Activated CD4-positive, alpha-beta T cell treated with anti-CD3 and anti-CD28 coated beads for 36 hours (primary cell): ENCODE results near the gene SOX30. TPM values are rescaled to one million over a fixed set of nuclear protein-coding genes. Genes with fewer than 3 reads are reported as not detected.
A peak's percentile ranks its signal among the peaks of the same experiment; 100 is the strongest.

Source experiments
- ATAC-seq: fragments of 200-7000 bp; cut with Tn5 transposase; one replicate; pipeline ENCODE4 v1.10.0; 2021; ENCODE audit warnings: mild to moderate bottlenecking, moderate library complexity
- CTCF ChIA-PET: fragments of 350-600 bp; sonication (Branson Sonifier 250); formaldehyde crosslinking; loops from one replicate; lab custom pipeline; 2021; ENCODE audit warnings: antibody characterized with exemption; lab: Charles Lee
- POLR2A ChIA-PET: fragments of 350-600 bp; sonication (Branson Sonifier 250); formaldehyde crosslinking; loops from one replicate; lab custom pipeline; 2021; ENCODE audit warnings: antibody characterized with exemption, inconsistent platforms; lab: Charles Lee
- DNase-seq: peaks from one replicate; pipeline ENCODE4 v3.0.0-alpha.2; 2020
- H3K27ac Mint-ChIP-seq: one replicate; pipeline ENCODE4 v1.8.0; 2021; ENCODE audit warnings: mixed read lengths
- H3K27me3 Mint-ChIP-seq: one replicate; pipeline ENCODE4 v1.8.0; 2021; ENCODE audit warnings: mixed read lengths
- H3K36me3 Mint-ChIP-seq: one replicate; pipeline ENCODE4 v1.8.0; 2021; ENCODE audit warnings: low read depth, mixed read lengths
- H3K4me1 Mint-ChIP-seq: one replicate; pipeline ENCODE4 v1.8.0; 2021; ENCODE audit warnings: mixed read lengths
- H3K4me3 Mint-ChIP-seq: one replicate; pipeline ENCODE4 v1.8.0; 2021; ENCODE audit warnings: mild to moderate bottlenecking, moderate library complexity, mixed read lengths
- H3K9me3 Mint-ChIP-seq: one replicate; pipeline ENCODE4 v1.8.0; 2021; ENCODE audit warnings: low read depth, mixed read lengths
- intact Hi-C, 2 experiments: fragments of 100-400 bp; cut with DNase I in 1 of 2; cut with micrococcal nuclease in 1 of 2; formaldehyde crosslinking; loops; one replicate each; pipeline versions ENCODE4 v1.14.2 to v1.15.1; 2022 to 2024; cut with DNase I, micrococcal nuclease
- total RNA-seq, 2 experiments: library from RNA; stranded (reverse); gene quantifications; one replicate each; pipeline ENCODE4 v1.2.3, GENCODE V29; 2021

SOX30 gene
- total RNA-seq, 2 experiments from 2014 or later: 0.18 to 0.44 TPM

- H3K27ac Mint-ChIP-seq: no peak overlapping the region
- CTCF ChIA-PET: no interaction called here
These were observed 28.1 kb downstream of the SOX30 start for GRCh38 chr5:157624144-157624543.

GRCh38 chr5:157620776-157621175, 31.5 kb downstream of the SOX30 start:
- Mint-ChIP-seq H3K4me1 (no peaks in the 10 kb centered on the region), H3K27ac (no peak overlapping the region), H3K9me3 (peaks cover 4% of the 10 kb centered on the region), H3K27me3 (no peaks in the 10 kb centered on the region), H3K4me3 (no peak overlapping the region), H3K36me3 (no peaks in the 10 kb centered on the region)
- POLR2A ChIA-PET: no interaction called here
- no peak for ATAC-seq
- intact Hi-C loops: no loop called here
- DNase-seq: no peak
- CTCF ChIA-PET: interaction anchor here (1.2 kb wide), 1 partner anchor 23 kb away, joined by 4 read pairs; no protein-coding TSS in a partner anchor

More at GRCh38 chr5:157624144-157624543, 28.1 kb downstream of the SOX30 start:
- H3K4me3 Mint-ChIP-seq: no peak overlapping the region
- H3K4me1 Mint-ChIP-seq: no peaks in the 10 kb centered on the region
- intact Hi-C loops: no loop called here
- H3K36me3 Mint-ChIP-seq: no peaks in the 10 kb centered on the region
- POLR2A ChIA-PET: no interaction called here
- H3K9me3 Mint-ChIP-seq: peaks cover 4% of the 10 kb centered on the region
- DNase-seq (no peak), ATAC-seq (no peak)
- H3K27me3 Mint-ChIP-seq: no peaks in the 10 kb centered on the region

- no peaks in the 10 kb centered on the region for H3K27me3 Mint-ChIP-seq
- ChIA-PET POLR2A (no interaction called here), CTCF (interaction anchor here (0.8 to 1.0 kb wide), 4 partner anchors 11 to 101 kb away, joined by 3 to 5 read pairs (median 3); no protein-coding TSS in a partner anchor)
- intact Hi-C loops: no loop called here
- peaks cover 4% of the 10 kb centered on the region for H3K9me3 Mint-ChIP-seq
- H3K27ac Mint-ChIP-seq: no peak overlapping the region
- H3K4me1 Mint-ChIP-seq: peaks cover 11% of the 10 kb centered on the region
- no peaks in the 10 kb centered on the region for H3K36me3 Mint-ChIP-seq
- no peak overlapping the region for H3K4me3 Mint-ChIP-seq
- ATAC-seq (no peak), DNase-seq (no peak)
These were observed 34.0 kb downstream of the SOX30 start for GRCh38 chr5:157618191-157618765.

- DNase-seq (no peak), ATAC-seq (no peak)
- POLR2A ChIA-PET: interaction anchor here (0.6 kb wide), 1 partner anchor 36 kb away, joined by 3 read pairs; no protein-coding TSS in a partner anchor
- no peak overlapping the region for H3K27ac Mint-ChIP-seq
- no peak overlapping the region for H3K4me3 Mint-ChIP-seq
- H3K9me3 Mint-ChIP-seq: peaks cover 4% of the 10 kb centered on the region
- intact Hi-C loops: no loop called here
- no peaks in the 10 kb centered on the region for H3K27me3 Mint-ChIP-seq
- H3K4me1 Mint-ChIP-seq: peaks cover 22% of the 10 kb centered on the region
- CTCF ChIA-PET: interaction anchor here (0.6 kb wide), 1 partner anchor 11 kb away, joined by 3 read pairs; no protein-coding TSS in a partner anchor
- H3K36me3 Mint-ChIP-seq: no peaks in the 10 kb centered on the region
These were observed 35.5 kb downstream of the SOX30 start for GRCh38 chr5:157616785-157617184.

GRCh38 chr5:157613385-157614245, 38.6 kb downstream of the SOX30 start:
- H3K27ac Mint-ChIP-seq: peak overlapping the region; percentile 85
- H3K4me3 Mint-ChIP-seq: peak overlapping the region; percentile 55
- no peaks in the 10 kb centered on the region for H3K36me3 Mint-ChIP-seq
- peaks cover 46% of the 10 kb centered on the region for H3K4me1 Mint-ChIP-seq
- DNase-seq: no peak
- H3K9me3 Mint-ChIP-seq: no peaks in the 10 kb centered on the region
- ChIA-PET POLR2A (interaction anchor here (0.6 to 0.7 kb wide), 2 partner anchors 58 to 141 kb away, joined by 3 to 6 read pairs; partner anchors contain the start of gene C5orf52), CTCF (interaction anchor here (0.6 to 1.0 kb wide), 2 partner anchors 14 to 17 kb away, joined by 3 read pairs; no protein-coding TSS in a partner anchor)
- ATAC-seq: peak; percentile 45
- intact Hi-C loops: loop anchor here in 1 of 2 experiments (5.0 kb wide), 1 partner anchor 34 kb away; no protein-coding TSS in a partner anchor
- H3K27me3 Mint-ChIP-seq: no peaks in the 10 kb centered on the region

- H3K9me3 Mint-ChIP-seq: no peaks in the 10 kb centered on the region
- DNase-seq (no peak), ATAC-seq (no peak)
- H3K4me1 Mint-ChIP-seq: peaks cover 56% of the 10 kb centered on the region
- no peaks in the 10 kb centered on the region for H3K36me3 Mint-ChIP-seq
- intact Hi-C loops: loop anchor here in 1 of 2 experiments (5.0 kb wide), 1 partner anchor 35 kb away; no protein-coding TSS in a partner anchor
- ChIA-PET POLR2A (interaction anchor here (0.6 kb wide), 2 partner anchors 59 to 1409 kb away, joined by 3 read pairs; partner anchors contain the start of gene C5orf52), CTCF (interaction anchor here (0.6 to 1.0 kb wide), 5 partner anchors 15 to 369 kb away, joined by 3 to 4 read pairs (median 3); no protein-coding TSS in a partner anchor)
- H3K4me3 Mint-ChIP-seq: peak overlapping the region; percentile 42
- peak overlapping the region; percentile 85 for H3K27ac Mint-ChIP-seq
- no peaks in the 10 kb centered on the region for H3K27me3 Mint-ChIP-seq
These were observed 39.7 kb downstream of the SOX30 start for GRCh38 chr5:157612581-157612980.

GRCh38 chr5:157611571-157612476, 40.4 kb downstream of the SOX30 start:
- DNase-seq: peak; percentile 32
- no peaks in the 10 kb centered on the region for H3K27me3 Mint-ChIP-seq

GRCh38 chr5:157610990-157611389, 41.2 kb downstream of the SOX30 start:
- peaks cover 70% of the 10 kb centered on the region for H3K4me1 Mint-ChIP-seq

More at GRCh38 chr5:157611571-157612476, 40.4 kb downstream of the SOX30 start:
- Mint-ChIP-seq H3K4me1 (peaks cover 64% of the 10 kb centered on the region), H3K4me3 (no peak overlapping the region), H3K27ac (peak overlapping the region; percentile 85), H3K9me3 (no peaks in the 10 kb centered on the region), H3K36me3 (no peaks in the 10 kb centered on the region)
- intact Hi-C loops: loop anchor here in 1 of 2 experiments (5.0 kb wide), 1 partner anchor 35 kb away; no protein-coding TSS in a partner anchor
- ChIA-PET POLR2A (interaction anchor here (0.6 kb wide), 2 partner anchors 125 to 1410 kb away, joined by 3 to 4 read pairs; no protein-coding TSS in a partner anchor), CTCF (interaction anchor here (0.6 to 0.9 kb wide), 4 partner anchors 24 to 368 kb away, joined by 3 to 4 read pairs (median 3); no protein-coding TSS in a partner anchor)
- ATAC-seq: peak; percentile 21

GRCh38 chr5:157608972-157609565, 43.2 kb downstream of the SOX30 start:
- Mint-ChIP-seq H3K36me3 (no peaks in the 10 kb centered on the region), H3K9me3 (no peaks in the 10 kb centered on the region)

More at GRCh38 chr5:157610990-157611389, 41.2 kb downstream of the SOX30 start:
- Mint-ChIP-seq H3K27me3 (no peaks in the 10 kb centered on the region), H3K27ac (no peak overlapping the region), H3K4me3 (no peak overlapping the region), H3K9me3 (no peaks in the 10 kb centered on the region), H3K36me3 (no peaks in the 10 kb centered on the region)
- ChIA-PET CTCF (no interaction called here), POLR2A (no interaction called here)
- no peak for ATAC-seq
- intact Hi-C loops: loop anchor here in 1 of 2 experiments (5.0 kb wide), 1 partner anchor 36 kb away; no protein-coding TSS in a partner anchor
- DNase-seq: no peak

More at GRCh38 chr5:157608972-157609565, 43.2 kb downstream of the SOX30 start:
- no peak for DNase-seq
- no peak for ATAC-seq
- Mint-ChIP-seq H3K27me3 (no peaks in the 10 kb centered on the region), H3K4me1 (peaks cover 80% of the 10 kb centered on the region), H3K4me3 (no peak overlapping the region), H3K27ac (no peak overlapping the region)
- POLR2A ChIA-PET: no interaction called here
- intact Hi-C loops: loop anchor here (5.0 to 10.0 kb wide), 2 partner anchors 37 to 1656 kb away; partner anchors contain the start of gene UBLCP1 (in 1 of the 2)
- CTCF ChIA-PET: interaction anchor here (1.0 kb wide), 1 partner anchor 12 kb away, joined by 3 read pairs; no protein-coding TSS in a partner anchor
